ENCODE measurements around the gene KMT2B.

DNA sequence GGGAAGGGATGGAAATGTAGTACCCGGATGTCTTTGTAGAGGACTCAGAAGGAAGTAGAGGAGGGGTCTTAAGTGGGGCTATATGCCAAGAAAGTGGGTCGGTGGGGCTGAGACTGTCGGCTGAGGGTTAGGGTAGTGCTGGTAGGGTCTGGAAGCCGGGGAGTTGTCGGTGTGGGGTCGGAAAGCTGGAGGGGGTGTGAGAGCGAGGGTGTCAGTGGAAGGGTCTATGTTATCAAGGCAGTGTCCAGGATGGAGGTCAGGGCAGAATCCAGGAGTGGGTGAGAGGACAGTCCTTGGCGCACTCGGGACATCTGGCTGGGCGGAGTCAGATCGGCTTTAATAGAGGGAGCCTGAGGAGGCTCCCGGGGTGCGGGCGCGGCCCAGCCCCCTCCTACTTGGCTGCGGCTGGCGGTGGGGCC, 37.3 kb downstream of the KMT2B start:
- TF ChIP-seq, protein P1, sequence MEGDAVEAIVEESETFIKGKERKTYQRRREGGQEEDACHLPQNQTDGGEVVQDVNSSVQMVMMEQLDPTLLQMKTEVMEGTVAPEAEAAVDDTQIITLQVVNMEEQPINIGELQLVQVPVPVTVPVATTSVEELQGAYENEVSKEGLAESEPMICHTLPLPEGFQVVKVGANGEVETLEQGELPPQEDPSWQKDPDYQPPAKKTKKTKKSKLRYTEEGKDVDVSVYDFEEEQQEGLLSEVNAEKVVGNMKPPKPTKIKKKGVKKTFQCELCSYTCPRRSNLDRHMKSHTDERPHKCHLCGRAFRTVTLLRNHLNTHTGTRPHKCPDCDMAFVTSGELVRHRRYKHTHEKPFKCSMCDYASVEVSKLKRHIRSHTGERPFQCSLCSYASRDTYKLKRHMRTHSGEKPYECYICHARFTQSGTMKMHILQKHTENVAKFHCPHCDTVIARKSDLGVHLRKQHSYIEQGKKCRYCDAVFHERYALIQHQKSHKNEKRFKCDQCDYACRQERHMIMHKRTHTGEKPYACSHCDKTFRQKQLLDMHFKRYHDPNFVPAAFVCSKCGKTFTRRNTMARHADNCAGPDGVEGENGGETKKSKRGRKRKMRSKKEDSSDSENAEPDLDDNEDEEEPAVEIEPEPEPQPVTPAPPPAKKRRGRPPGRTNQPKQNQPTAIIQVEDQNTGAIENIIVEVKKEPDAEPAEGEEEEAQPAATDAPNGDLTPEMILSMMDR (IDR thresholded peaks at IDR 0.05; ENCODE audit: insufficient read depth, low read length) = no peak
- TF ChIP-seq POLR2AphosphoS5 (IDR thresholded peaks at IDR 0.05; ENCODE audit: low read depth) = no peak
